SK-N-MC (cell line): ENCODE results near the gene ME1.

Experiments
- EZH2 ChIP-seq: fragments of 200-600 bp; sonication (generic); IDR thresholded peaks from one replicate; pipeline ENCODE4 v1.6.1; 2017; ENCODE audit warnings: antibody characterized with exemption
- FOXP2 ChIP-seq: optimal IDR thresholded peaks from 2 replicates; pipeline ENCODE3; 2011; ENCODE audit warnings: mild to moderate bottlenecking, moderate library complexity; ENCODE audit not compliant: insufficient read depth; ENCODE audit errors: extremely low read length, control extremely low read depth
- POLR2AphosphoS5 ChIP-seq: IDR thresholded peaks from 2 replicates; pipeline ENCODE4 v1.6.1; 2012; ENCODE audit warnings: mild to moderate bottlenecking, low read depth, low read length, borderline replicate concordance

- TF ChIP-seq EZH2 (no peak), FOXP2 (no peak), POLR2AphosphoS5 (no peak)
These were observed 122.0 kb downstream of the ME1 start for GRCh38 chr6:83308833-83309232.
